Measurements from ENCODE around the gene TOM1L2.
"Not testable (repeated sequence)": the region's sequence is repeated elsewhere in the genome, so short reads cannot be mapped to it uniquely, and the experiment has no call there.

TOM1L2 gene

DNA sequence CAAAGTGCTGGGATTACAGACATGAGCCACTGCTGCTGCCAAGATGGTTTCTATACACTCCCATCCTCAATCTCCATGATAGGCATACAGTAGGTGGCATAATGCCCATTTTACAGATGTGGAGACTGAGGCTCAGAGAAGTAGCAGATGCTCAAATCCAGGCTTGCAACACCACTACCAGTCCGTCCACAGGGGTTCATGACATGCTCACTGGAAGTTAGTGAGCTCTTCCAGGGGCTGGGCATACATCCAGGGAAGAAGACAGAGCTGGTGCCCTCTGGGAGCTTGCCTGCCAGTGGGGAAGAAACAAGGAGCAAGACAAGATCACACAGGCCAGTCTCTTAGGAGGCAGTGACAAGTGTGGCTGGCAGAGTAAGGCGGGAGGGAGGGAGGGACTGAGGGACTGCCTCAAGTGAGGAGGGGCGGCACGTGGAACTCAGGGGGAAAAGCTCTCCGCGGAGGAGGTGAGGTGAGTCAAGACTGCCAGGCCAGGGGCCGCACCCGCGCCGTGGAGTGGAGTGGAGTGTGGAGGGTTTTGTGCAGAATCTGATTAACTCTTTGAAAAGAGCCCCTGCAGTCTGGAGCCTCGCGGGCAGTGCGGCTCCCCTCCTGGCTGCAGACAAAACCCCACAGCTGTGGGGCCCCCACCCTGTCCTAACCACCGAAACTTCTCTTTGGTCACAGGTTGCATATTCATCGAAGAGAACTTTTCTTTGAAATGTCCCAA, 163.3 kb downstream of the TOM1L2 start:
- no peak overlapping the region for H3K27ac ChIP-seq (replicated peaks)
- H3K27me3 ChIP-seq (ENCODE audit: insufficient read depth, poor library complexity, severe bottlenecking), result no peaks in the 10 kb centered on the region
- no peak for DNase-seq (ENCODE audit: low read depth in 1 of 2, low spot score in 1 of 2)
- TF ChIP-seq GABPA (IDR thresholded peaks at IDR 0.05; ENCODE audit: low read depth) (no peak), POLR2AphosphoS5 (IDR thresholded peaks at IDR 0.05; ENCODE audit: low read depth) (no peak), SPI1 (IDR thresholded peaks at IDR 0.05; ENCODE audit: borderline replicate concordance, low read depth) (no peak)
- TF ChIP-seq, protein P1, sequence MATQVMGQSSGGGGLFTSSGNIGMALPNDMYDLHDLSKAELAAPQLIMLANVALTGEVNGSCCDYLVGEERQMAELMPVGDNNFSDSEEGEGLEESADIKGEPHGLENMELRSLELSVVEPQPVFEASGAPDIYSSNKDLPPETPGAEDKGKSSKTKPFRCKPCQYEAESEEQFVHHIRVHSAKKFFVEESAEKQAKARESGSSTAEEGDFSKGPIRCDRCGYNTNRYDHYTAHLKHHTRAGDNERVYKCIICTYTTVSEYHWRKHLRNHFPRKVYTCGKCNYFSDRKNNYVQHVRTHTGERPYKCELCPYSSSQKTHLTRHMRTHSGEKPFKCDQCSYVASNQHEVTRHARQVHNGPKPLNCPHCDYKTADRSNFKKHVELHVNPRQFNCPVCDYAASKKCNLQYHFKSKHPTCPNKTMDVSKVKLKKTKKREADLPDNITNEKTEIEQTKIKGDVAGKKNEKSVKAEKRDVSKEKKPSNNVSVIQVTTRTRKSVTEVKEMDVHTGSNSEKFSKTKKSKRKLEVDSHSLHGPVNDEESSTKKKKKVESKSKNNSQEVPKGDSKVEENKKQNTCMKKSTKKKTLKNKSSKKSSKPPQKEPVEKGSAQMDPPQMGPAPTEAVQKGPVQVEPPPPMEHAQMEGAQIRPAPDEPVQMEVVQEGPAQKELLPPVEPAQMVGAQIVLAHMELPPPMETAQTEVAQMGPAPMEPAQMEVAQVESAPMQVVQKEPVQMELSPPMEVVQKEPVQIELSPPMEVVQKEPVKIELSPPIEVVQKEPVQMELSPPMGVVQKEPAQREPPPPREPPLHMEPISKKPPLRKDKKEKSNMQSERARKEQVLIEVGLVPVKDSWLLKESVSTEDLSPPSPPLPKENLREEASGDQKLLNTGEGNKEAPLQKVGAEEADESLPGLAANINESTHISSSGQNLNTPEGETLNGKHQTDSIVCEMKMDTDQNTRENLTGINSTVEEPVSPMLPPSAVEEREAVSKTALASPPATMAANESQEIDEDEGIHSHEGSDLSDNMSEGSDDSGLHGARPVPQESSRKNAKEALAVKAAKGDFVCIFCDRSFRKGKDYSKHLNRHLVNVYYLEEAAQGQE (IDR thresholded peaks at IDR 0.05; ENCODE audit: insufficient replicate concordance, low read depth), result no peak
- TF ChIP-seq, protein P2, sequence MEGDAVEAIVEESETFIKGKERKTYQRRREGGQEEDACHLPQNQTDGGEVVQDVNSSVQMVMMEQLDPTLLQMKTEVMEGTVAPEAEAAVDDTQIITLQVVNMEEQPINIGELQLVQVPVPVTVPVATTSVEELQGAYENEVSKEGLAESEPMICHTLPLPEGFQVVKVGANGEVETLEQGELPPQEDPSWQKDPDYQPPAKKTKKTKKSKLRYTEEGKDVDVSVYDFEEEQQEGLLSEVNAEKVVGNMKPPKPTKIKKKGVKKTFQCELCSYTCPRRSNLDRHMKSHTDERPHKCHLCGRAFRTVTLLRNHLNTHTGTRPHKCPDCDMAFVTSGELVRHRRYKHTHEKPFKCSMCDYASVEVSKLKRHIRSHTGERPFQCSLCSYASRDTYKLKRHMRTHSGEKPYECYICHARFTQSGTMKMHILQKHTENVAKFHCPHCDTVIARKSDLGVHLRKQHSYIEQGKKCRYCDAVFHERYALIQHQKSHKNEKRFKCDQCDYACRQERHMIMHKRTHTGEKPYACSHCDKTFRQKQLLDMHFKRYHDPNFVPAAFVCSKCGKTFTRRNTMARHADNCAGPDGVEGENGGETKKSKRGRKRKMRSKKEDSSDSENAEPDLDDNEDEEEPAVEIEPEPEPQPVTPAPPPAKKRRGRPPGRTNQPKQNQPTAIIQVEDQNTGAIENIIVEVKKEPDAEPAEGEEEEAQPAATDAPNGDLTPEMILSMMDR (IDR thresholded peaks at IDR 0.05; ENCODE audit: insufficient read depth, low read length), result no peak
- H3K4me3 ChIP-seq (replicated peaks; ENCODE audit: insufficient read depth, low read length), result no peak overlapping the region

DNA sequence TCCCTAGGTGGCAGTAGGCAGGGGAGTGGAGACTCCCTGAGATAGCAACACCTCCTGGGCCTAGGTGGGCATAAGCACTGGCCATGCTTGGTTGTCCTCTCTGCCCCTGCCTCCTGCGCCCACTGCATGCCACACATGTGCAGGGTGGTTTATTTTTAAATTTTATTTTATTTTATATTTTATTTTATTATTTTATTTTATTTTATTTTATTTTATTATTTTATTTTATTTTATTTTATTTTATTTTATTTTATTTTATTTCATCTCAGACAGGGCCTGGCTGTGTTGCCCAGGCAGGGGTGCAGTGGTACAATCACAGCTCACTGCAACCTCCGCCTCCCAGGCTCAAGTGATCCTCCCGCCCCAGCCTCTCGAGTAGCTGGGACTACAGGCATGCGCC, 164.0 kb downstream of the TOM1L2 start:
- not testable (repeated sequence) for H3K4me3 ChIP-seq (replicated peaks; ENCODE audit: insufficient read depth, low read length); H3K27me3 ChIP-seq (ENCODE audit: insufficient read depth, poor library complexity, severe bottlenecking); H3K27ac ChIP-seq (replicated peaks); DNase-seq (ENCODE audit: low read depth in 1 of 2, low spot score in 1 of 2)

DNA sequence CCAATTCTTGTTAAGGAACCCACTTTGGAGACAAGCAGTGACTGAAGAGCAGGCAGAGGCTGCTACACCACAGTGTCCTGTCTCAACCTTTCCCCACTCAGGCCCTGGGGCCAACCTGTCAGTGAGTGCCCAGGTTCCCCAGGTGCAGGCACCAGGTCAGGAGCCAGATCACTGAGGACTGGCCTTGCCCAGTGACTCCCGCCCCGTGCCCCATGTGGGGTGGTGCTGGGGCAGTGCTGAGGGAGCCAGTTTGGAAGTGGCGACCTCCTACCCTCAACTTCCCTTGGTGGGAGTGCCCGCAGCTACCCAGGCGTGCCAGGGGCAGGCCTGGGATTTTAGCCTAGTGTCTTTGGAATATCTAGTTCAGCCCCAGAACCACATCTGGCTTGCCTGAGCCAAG, 164.8 kb downstream of the TOM1L2 start:
- Histone ChIP-seq H3K27me3 (ENCODE audit: insufficient read depth, poor library complexity, severe bottlenecking) (no peaks in the 10 kb centered on the region), H3K27ac (replicated peaks) (no peak overlapping the region), H3K4me3 (replicated peaks; ENCODE audit: insufficient read depth, low read length) (no peak overlapping the region)
- no peak for DNase-seq (ENCODE audit: low read depth in 1 of 2, low spot score in 1 of 2)
- no peak for TF ChIP-seq GABPA (IDR thresholded peaks at IDR 0.05; ENCODE audit: low read depth)
- no peak for TF ChIP-seq POLR2AphosphoS5 (IDR thresholded peaks at IDR 0.05; ENCODE audit: low read depth)
- TF ChIP-seq, protein P2 (IDR thresholded peaks at IDR 0.05; ENCODE audit: insufficient read depth, low read length), result no peak
- TF ChIP-seq SPI1 (IDR thresholded peaks at IDR 0.05; ENCODE audit: borderline replicate concordance, low read depth), result no peak
- TF ChIP-seq, protein P1 (IDR thresholded peaks at IDR 0.05; ENCODE audit: insufficient replicate concordance, low read depth), result no peak

DNA sequence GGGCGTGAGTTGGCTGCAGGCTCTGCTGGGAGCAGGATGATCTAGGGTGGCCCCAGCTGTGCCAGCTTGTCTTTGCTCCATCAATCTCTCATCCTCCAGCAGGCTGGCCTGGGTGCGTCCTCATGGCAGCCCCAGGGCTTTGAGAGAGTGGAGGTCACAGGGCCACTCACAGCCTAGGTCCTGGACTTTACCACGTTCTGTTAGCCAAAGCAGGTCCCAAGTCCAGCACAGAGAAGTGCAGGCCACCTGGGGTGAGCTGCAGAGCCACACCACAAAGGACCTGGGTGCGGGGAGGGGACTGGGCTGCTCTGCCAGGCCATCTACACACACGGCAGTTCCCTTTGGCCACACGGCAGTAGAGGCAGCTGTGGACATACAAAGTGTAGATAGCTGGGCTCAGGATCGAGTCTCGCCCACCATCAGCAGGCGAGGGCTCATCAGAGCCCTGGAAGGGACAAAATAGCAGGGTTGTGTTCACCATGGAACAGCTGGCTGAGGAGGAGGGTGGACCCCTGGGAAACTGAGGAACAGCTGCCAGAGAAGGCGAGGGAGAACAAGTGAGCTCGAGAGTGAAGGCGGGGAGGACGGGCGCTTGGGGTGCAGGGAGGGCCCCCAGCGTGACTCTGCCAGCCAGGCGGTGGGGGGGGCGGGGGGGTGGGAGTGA, 165.5 kb downstream of the TOM1L2 start:
- Histone ChIP-seq H3K27me3 (ENCODE audit: insufficient read depth, poor library complexity, severe bottlenecking) (no peaks in the 10 kb centered on the region), H3K4me3 (replicated peaks; ENCODE audit: insufficient read depth, low read length) (no peak overlapping the region), H3K27ac (replicated peaks) (no peak overlapping the region)
- TF ChIP-seq, protein P1 (IDR thresholded peaks at IDR 0.05; ENCODE audit: insufficient replicate concordance, low read depth), result no peak
- TF ChIP-seq, protein P2 (IDR thresholded peaks at IDR 0.05; ENCODE audit: insufficient read depth, low read length), result no peak
- DNase-seq (ENCODE audit: low read depth in 1 of 2, low spot score in 1 of 2), result no peak
